HepG2 (cell line): ENCODE data around the gene SCO1. TPM values are rescaled to one million over a fixed set of nuclear protein-coding genes. Genes with fewer than 3 reads are reported as not detected.

Experiments used
- ATAC-seq: fragments of 200-7000 bp; cut with Tn5 transposase; 3 replicates; pipeline ENCODE4 v1.9.1; 2020; ENCODE audit warnings: mild to moderate bottlenecking, moderate library complexity
- Bru-seq: library from RNA; stranded (reverse); fragments of 400-500 nt; gene quantifications from one replicate; lab custom pipeline; 2021; lab: Mats Ljungman, UMichigan
- BruChase-seq, 2 experiments: library from RNA; stranded (reverse); fragments of 400-500 nt; gene quantifications; one replicate each; lab custom pipeline; 2021; lab: Mats Ljungman, UMichigan
- BruUV-seq: library from RNA; stranded (reverse); fragments of 400-500 nt; replicated peaks from 2 replicates; lab custom pipeline; 2021; lab: Mats Ljungman, UMichigan
- CTCF ChIA-PET: fragments of 300-600 bp; formaldehyde crosslinking; extraction: SDS; loops from one replicate; lab custom pipeline; 2021; ENCODE audit warnings: low total read pairs, inconsistent platforms, low intra/inter-chr PET ratio; lab: Yijun Ruan, JAX
- POLR2A ChIA-PET: fragments of 350-600 bp; sonication (Branson Sonifier 250); formaldehyde crosslinking; loops from one replicate; lab custom pipeline; 2020; ENCODE audit warnings: antibody characterized with exemption, inconsistent platforms; lab: Yijun Ruan, JAX
- DNase-seq: peaks from one replicate; pipeline ENCODE4 v3.0.0-alpha.2; 2015; ENCODE audit warnings: low spot score
- FAIRE-seq: peaks from 3 replicates; lab custom pipeline; 2011; peaks lifted over from hg19 to GRCh38; lab: Jason Lieb, UNC
- H2AFZ ChIP-seq: one replicate; pipeline ENCODE4 v1.6.1; 2011; ENCODE audit warnings: low read length, inconsistent platforms
- H3K27ac ChIP-seq: fragments of 300-600 bp; 3 replicates; pipeline ENCODE4 v1.8.0; 2011; ENCODE audit warnings: mixed run types, mild to moderate bottlenecking, mixed read lengths, low read length, inconsistent platforms; ENCODE audit not compliant: insufficient read depth; ENCODE audit errors: extremely low read length
- H3K27me3 ChIP-seq, 2 experiments: fragments of 200-600 bp in 1 of 2; 2 replicates in 1 of 2; 3 replicates in 1 of 2; pipeline versions ENCODE4 v1.6.0 to v1.8.0; 2011; ENCODE audit warnings: low read length in 2 of 2, mild to moderate bottlenecking in 2 of 2, moderate library complexity in 2 of 2, inconsistent platforms in 1 of 2; ENCODE audit not compliant: insufficient read depth in 2 of 2, control insufficient read depth in 1 of 2
- H3K36me3 ChIP-seq, 2 experiments: fragments of 200-600 bp in 1 of 2; replicated peaks in 1 of 2; 2 replicates in 1 of 2; 3 replicates in 1 of 2; pipeline versions ENCODE4 v1.5.1 to v1.8.0; 2011; ENCODE audit warnings: low read length in 2 of 2, inconsistent platforms in 1 of 2; ENCODE audit not compliant: insufficient read depth in 2 of 2, control insufficient read depth in 1 of 2
- H3K4me1 ChIP-seq: 2 replicates; pipeline ENCODE4 v1.5.1; 2012; ENCODE audit warnings: low read length, inconsistent platforms; ENCODE audit not compliant: insufficient read depth
- H3K4me2 ChIP-seq: 2 replicates; pipeline ENCODE4 v1.6.0; 2011; ENCODE audit warnings: low read depth, low read length, inconsistent platforms
- H3K4me3 ChIP-seq, 3 experiments: fragments of 200-600 bp in 1 of 3; sonication (generic), shearing (Covaris generic) in 1 of 3; replicated peaks in 1 of 3; 2 replicates each; pipeline ENCODE4 v1.5.1; 2011 to 2016; ENCODE audit warnings: low read length in 3 of 3, inconsistent platforms in 2 of 3, low read depth in 2 of 3, mild to moderate bottlenecking in 2 of 3, control low read depth in 1 of 3, mixed read lengths in 1 of 3; ENCODE audit not compliant: insufficient read depth in 1 of 3
- H3K79me2 ChIP-seq: one replicate; pipeline ENCODE4 v1.6.1; 2011; ENCODE audit warnings: low read length, inconsistent platforms; ENCODE audit not compliant: insufficient read depth
- H3K9ac ChIP-seq: 2 replicates; pipeline ENCODE4 v1.6.0; 2011; ENCODE audit warnings: mild to moderate bottlenecking, low read depth, low read length, inconsistent platforms; ENCODE audit not compliant: insufficient read depth
- H3K9me3 ChIP-seq: 2 replicates; pipeline ENCODE4 v1.5.1; 2012; ENCODE audit warnings: mild to moderate bottlenecking, low read length
- H4K20me1 ChIP-seq: 2 replicates; pipeline ENCODE4 v1.6.0; 2011; ENCODE audit warnings: inconsistent platforms, mild to moderate bottlenecking, low read length, moderate library complexity; ENCODE audit not compliant: insufficient read depth
- HNRNPL ChIP-seq: fragments of 200-400 bp; formaldehyde crosslinking; IDR thresholded peaks from 2 replicates; pipeline ENCODE4 v1.6.1; 2017; ENCODE audit warnings: mild to moderate bottlenecking, low read depth, low read length
- HNRNPLL ChIP-seq: fragments of 200-400 bp; formaldehyde crosslinking; IDR thresholded peaks from 2 replicates; pipeline ENCODE4 v1.6.1; 2017; ENCODE audit warnings: mild to moderate bottlenecking, low read depth, low read length; ENCODE audit not compliant: poor library complexity, severe bottlenecking
- ISX ChIP-seq: sonication (generic); formaldehyde crosslinking; conservative IDR thresholded peaks from 2 replicates; pipeline ENCODE4 v1.5.0; 2020; ENCODE audit warnings: missing genetic modification reagents
- PRPF4 ChIP-seq: fragments of 200-400 bp; formaldehyde crosslinking; IDR thresholded peaks from 2 replicates; pipeline ENCODE4 v1.6.1; 2016; ENCODE audit warnings: low read length, low read depth; ENCODE audit not compliant: poor library complexity, severe bottlenecking
- TRIM22 ChIP-seq: fragments of 450-650 bp; IDR thresholded peaks from 2 replicates; pipeline ENCODE4 v1.6.1; 2017
- ZNF234 ChIP-seq: sonication (generic); formaldehyde crosslinking; conservative IDR thresholded peaks from 2 replicates; pipeline ENCODE4 v1.5.1; 2020; ENCODE audit warnings: mild to moderate bottlenecking, missing genetic modification reagents
- ZNF276 ChIP-seq: sonication (generic); formaldehyde crosslinking; IDR thresholded peaks from 2 replicates; pipeline ENCODE4 v1.4.0; 2020; ENCODE audit warnings: mild to moderate bottlenecking, low read depth, missing genetic modification reagents
- ZNF30 ChIP-seq: sonication (generic); formaldehyde crosslinking; IDR thresholded peaks from 2 replicates; pipeline ENCODE4 v1.5.0; 2020; ENCODE audit warnings: mild to moderate bottlenecking, missing genetic modification reagents
- ZNF317 ChIP-seq: sonication (generic); formaldehyde crosslinking; IDR thresholded peaks from 2 replicates; pipeline ENCODE4 v1.5.0; 2020; ENCODE audit warnings: mild to moderate bottlenecking, missing genetic modification reagents
- ZNF44 ChIP-seq: sonication (generic); formaldehyde crosslinking; IDR thresholded peaks from 2 replicates; pipeline ENCODE4 v1.5.1; 2020; ENCODE audit warnings: mild to moderate bottlenecking, missing genetic modification reagents
- ZNF569 ChIP-seq: sonication (generic); formaldehyde crosslinking; IDR thresholded peaks from 2 replicates; pipeline ENCODE4 v1.5.0; 2020; ENCODE audit warnings: mild to moderate bottlenecking, missing genetic modification reagents, moderate library complexity, borderline replicate concordance
- ZNF768 ChIP-seq: sonication (generic); formaldehyde crosslinking; IDR thresholded peaks from 2 replicates; pipeline ENCODE4 v1.4.0; 2020; ENCODE audit warnings: missing genetic modification reagents
- ZSCAN20 ChIP-seq: sonication (generic); formaldehyde crosslinking; IDR thresholded peaks from 2 replicates; pipeline ENCODE4 v1.4.0; 2020; ENCODE audit warnings: missing genetic modification reagents, mild to moderate bottlenecking, borderline replicate concordance
- WGBS: methylation state at CpG from one replicate; pipeline ENCODE4 v1.1.6; 2017; ENCODE audit warnings: low lambda C conversion rate; 5-methylcytosine and 5-hydroxymethylcytosine counted together
- in situ Hi-C: cut with HindIII; loops from 2 replicates; pipeline ENCODE4 v1.10.0; 2017; ENCODE audit warnings: low pct_unique_long_range_greater_than_20kb; ENCODE audit not compliant: extremely low pct_ligation_motif_present
- intact Hi-C: fragments of 100-400 bp; cut with micrococcal nuclease; formaldehyde crosslinking; loops from one replicate; pipeline ENCODE4 v1.10.0; 2022; ENCODE audit not compliant: unreplicated experiment
- long read RNA-seq, 2 experiments: library from RNA in 1 of 2; library from polyadenylated mRNA in 1 of 2; stranded (forward) in 1 of 2; unstranded in 1 of 2; transcript quantifications; one replicate each; pipeline ENCODE4 v2.0.0, GENCODE V29; 2019 to 2022
- polyA minus RNA-seq, 3 experiments: library from RNA; depleted of rRNA, polyadenylated mRNA; stranded (reverse); fragments of >200 nt; gene quantifications; 2 replicates each; pipeline ENCODE4 v1.2.3, GENCODE V29; 2011; ENCODE audit warnings: low replicate concordance in 1 of 3
- polyA plus RNA-seq, 8 experiments: library from polyadenylated mRNA; depleted of rRNA in 3 of 8; stranded (reverse) in 7 of 8; unstranded in 1 of 8; fragments of >200 nt; fragmentation: Illumina TruSeq in 4 of 8; extraction: Trizol in 4 of 8; gene quantifications; 2 replicates each; pipeline versions ENCODE4 v1.2.1 to v1.2.3, GENCODE V29; 2011 to 2016; ENCODE audit warnings: low read depth in 4 of 8, missing spikeins in 1 of 8, mixed read lengths in 1 of 8; ENCODE audit not compliant: insufficient read depth in 1 of 8
- total RNA-seq, 5 experiments: library from RNA; depleted of rRNA; stranded (reverse); fragments of >200 nt; fragmentation: Illumina TruSeq; extraction: Trizol; gene quantifications; 2 replicates each; pipeline ENCODE4 v1.2.3, GENCODE V29; 2016; ENCODE audit warnings: low read depth in 1 of 5

SCO1 gene
- total RNA-seq (2016; rRNA removed; fragmentation: Illumina TruSeq; extraction: Trizol) (50.3 and 69.5 TPM in 2 replicates), polyA plus RNA-seq (2011; rRNA removed) (11.0 and 11.4 TPM in 2 replicates), polyA minus RNA-seq (2011; rRNA and poly(A)+ RNA removed; ENCODE audit: low replicate concordance) (15.5 and 28.5 TPM in 2 replicates), Bru-seq, nascent RNA (percentile 88 among the genes with signal in this experiment), BruChase-seq, experiment 1, labeled RNA remaining after a 6-hour chase (percentile 90 among the genes with signal in this experiment), BruChase-seq, experiment 2, labeled RNA remaining after a 2-hour chase (percentile 89 among the genes with signal in this experiment)
- total RNA-seq (2016; cell fraction: cytosol; rRNA removed; fragmentation: Illumina TruSeq; extraction: Trizol; ENCODE audit: low read depth): 3.1 and 4.2 TPM in 2 replicates
- 51.9 and 71.9 TPM in 2 replicates for total RNA-seq (2016; cell fraction: insoluble cytoplasmic fraction; rRNA removed; fragmentation: Illumina TruSeq; extraction: Trizol)
- total RNA-seq (2016; cell fraction: membrane; rRNA removed; fragmentation: Illumina TruSeq; extraction: Trizol): 10.6 and 11.3 TPM in 2 replicates
- total RNA-seq (2016; cell fraction: nucleus; rRNA removed; fragmentation: Illumina TruSeq; extraction: Trizol): 32.1 and 34.3 TPM in 2 replicates
- polyA plus RNA-seq (2011; cell fraction: cytosol; rRNA removed): 8.5 and 10.4 TPM in 2 replicates
- 9.3 and 11.8 TPM in 2 replicates for polyA plus RNA-seq (2011; cell fraction: nucleus; rRNA removed)
- 12.4 and 14.8 TPM in 2 replicates for polyA plus RNA-seq (2012)
- polyA plus RNA-seq (2016; cell fraction: cytosol; fragmentation: Illumina TruSeq; extraction: Trizol; ENCODE audit: low read depth): 4.1 and 4.2 TPM in 2 replicates
- polyA plus RNA-seq (2016; cell fraction: insoluble cytoplasmic fraction; fragmentation: Illumina TruSeq; extraction: Trizol; ENCODE audit: low read depth): 56.4 and 64.1 TPM in 2 replicates
- polyA plus RNA-seq (2016; cell fraction: membrane; fragmentation: Illumina TruSeq; extraction: Trizol; ENCODE audit: low read depth): 7.3 TPM in 2 replicates
- polyA plus RNA-seq (2016; cell fraction: nucleus; fragmentation: Illumina TruSeq; extraction: Trizol; ENCODE audit: insufficient read depth, low read depth): 35.9 and 42.3 TPM in 2 replicates
- 7.4 and 12.4 TPM in 2 replicates for polyA minus RNA-seq (2011; cell fraction: cytosol; rRNA and poly(A)+ RNA removed)
- polyA minus RNA-seq (2011; cell fraction: nucleus; rRNA and poly(A)+ RNA removed): 28.8 and 30.6 TPM in 2 replicates
- long read RNA-seq, experiment 1, full-length matches to known transcripts: 31 of 33 reads
- long read RNA-seq, experiment 1, partial matches to known transcripts: 0 of 33 reads
- long read RNA-seq, experiment 1, other reads (novel, unspliced or antisense): 2 of 33 reads
- long read RNA-seq, experiment 2, full-length matches to known transcripts: 27 of 50 reads
- long read RNA-seq, experiment 2, partial matches to known transcripts: 4 of 50 reads
- long read RNA-seq, experiment 2, other reads (novel, unspliced or antisense): 19 of 50 reads

GRCh38 chr17:10697092-10698081 lies at the start of gene SCO1, which contains the start of gene ADPRM:
SCO1 (minus strand) TSS chr17:10697533; CDS start chr17:10697507, 26 bp downstream.
ADPRM (plus strand) TSS chr17:10697594; CDS start chr17:10704927, 7,333 bp downstream.
- Histone ChIP-seq H3K27ac (peak within 1 kb of the TSS; percentile 84), H3K4me1 (peaks cover 29% of the 10 kb centered on the region), H3K79me2 (peaks cover 35% of the 10 kb centered on the region), H2AFZ (peak within 1 kb of the TSS; percentile 43), H3K9ac (peak within 1 kb of the TSS; percentile 92), H3K27me3 (no peaks in the 10 kb centered on the region; a peak in 1 of 5 replicates), H3K9me3 (no peaks in the 10 kb centered on the region), H3K4me3 (peak within 1 kb of the TSS; percentile 89 to 98 (median 96)), H3K4me2 (peak within 1 kb of the TSS; percentile 98), H3K36me3 (peaks cover 7 to 20% of the 10 kb centered on the region in 2 experiments), H4K20me1 (no peaks in the 10 kb centered on the region)
- WGBS: 2% methylated on average over 20 of the region's 84 CpGs
- CTCF ChIA-PET: no interaction called here
- in situ Hi-C loops: no loop called here
- BruUV-seq: no TSS peak
- ATAC-seq: peak; percentile 99
- intact Hi-C loops: loop anchor here (5.0 kb wide), 1 partner anchor 35 kb away; the partner anchor contains the start of gene TMEM220
- FAIRE-seq: peak; percentile 68
- POLR2A ChIA-PET: interaction anchor here (1.0 kb wide), 1 partner anchor 33 kb away, joined by 3 read pairs; no protein-coding TSS in a partner anchor
- peak; percentile 92 for DNase-seq
- TF ChIP-seq ZNF317 (CRISPR knock-in tag) (0 out of 2 replicates have a peak, but pooled peaks have one; percentile 48), ZNF44 (CRISPR knock-in tag) (no peak), ZNF569 (CRISPR knock-in tag) (0 out of 2 replicates have a peak, but pooled peaks have one; percentile 43), PRPF4 (no peak), ZNF276 (CRISPR knock-in tag) (no peak; the same call in 1 of the 2 replicates), HNRNPL (no peak), ZNF30 (CRISPR knock-in tag) (no peak), ISX (no peak), ZNF768 (CRISPR knock-in tag) (peak; percentile 67; the same call in 1 of the 2 replicates), HNRNPLL (peak; percentile 94), ZNF234 (CRISPR knock-in tag) (0 out of 2 replicates have a peak, but pooled peaks have one; percentile 29), ZSCAN20 (CRISPR knock-in tag) (0 out of 2 replicates have a peak, but pooled peaks have one; percentile 28), TRIM22 (no peak)
